Nephron progenitor cell (in vitro differentiated cells): ENCODE results near the gene KIAA1217.

Experiments
- DNase-seq: peaks from one replicate; pipeline ENCODE4 v3.0.0; 2021
- H3K27ac Mint-ChIP-seq: 2 replicates; pipeline ENCODE4 v1.8.0; 2021; ENCODE audit warnings: mild to moderate bottlenecking, moderate library complexity, mixed read lengths
- H3K27me3 Mint-ChIP-seq: 2 replicates; pipeline ENCODE4 v1.8.0; 2021; ENCODE audit warnings: mild to moderate bottlenecking, low read depth, mixed read lengths; ENCODE audit not compliant: poor library complexity
- H3K36me3 Mint-ChIP-seq: 2 replicates; pipeline ENCODE4 v1.8.0; 2021; ENCODE audit warnings: low read depth, mixed read lengths
- H3K4me1 Mint-ChIP-seq: 2 replicates; pipeline ENCODE4 v1.8.0; 2021; ENCODE audit warnings: mixed read lengths
- H3K4me3 Mint-ChIP-seq: 2 replicates; pipeline ENCODE4 v1.8.0; 2021; ENCODE audit warnings: mild to moderate bottlenecking, moderate library complexity, mixed read lengths
- H3K9me3 Mint-ChIP-seq: 2 replicates; pipeline ENCODE4 v1.8.0; 2021; ENCODE audit warnings: mild to moderate bottlenecking, moderate library complexity, mixed read lengths
- CTCF ChIP-seq: fragments of 200-600 bp; sonication (generic); IDR thresholded peaks from 2 replicates; pipeline ENCODE4 v1.5.0; 2021; ENCODE audit warnings: antibody characterized with exemption

Gene KIAA1217

DNA sequence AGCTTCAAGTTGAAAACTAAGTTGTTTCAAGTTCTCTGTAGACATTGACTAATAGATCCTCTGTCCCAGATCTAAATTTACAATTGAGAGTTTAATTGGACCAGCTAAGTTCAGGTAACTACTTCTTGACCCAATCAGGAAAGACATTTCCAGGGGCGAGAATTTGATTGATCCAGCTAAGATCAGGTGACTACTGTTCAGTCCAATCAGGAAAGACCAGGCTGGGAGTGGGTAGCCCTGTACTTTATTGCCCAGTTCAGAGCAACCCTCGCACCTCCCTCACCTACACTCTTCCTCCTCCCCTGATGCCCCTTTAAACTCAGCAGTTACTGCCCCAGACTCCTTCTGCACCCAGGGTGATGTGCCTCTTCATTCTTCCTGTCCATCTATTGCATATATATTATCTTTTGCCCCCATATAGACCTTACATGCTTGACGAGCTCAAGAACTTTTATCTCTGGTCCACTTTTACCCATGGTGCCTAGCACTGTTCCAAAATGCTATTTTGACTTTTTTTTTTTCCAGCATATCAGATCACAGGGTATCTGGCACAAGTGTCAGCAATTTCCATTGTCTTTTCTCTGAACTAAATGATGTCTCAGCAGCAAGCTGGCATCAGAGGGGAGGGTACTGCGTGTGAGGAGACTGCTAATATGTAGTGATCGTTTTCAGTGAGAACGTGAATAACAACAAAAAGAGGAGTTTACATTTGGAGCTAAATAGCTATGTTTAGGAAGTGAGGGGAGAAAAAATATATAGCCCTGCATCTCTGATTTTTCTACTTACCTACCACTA, 169.4 kb downstream of the KIAA1217 start:
- peaks cover 16% of the 10 kb centered on the region for H3K4me1 Mint-ChIP-seq
- no peak overlapping the region for H3K27ac Mint-ChIP-seq
- peaks cover under 1% of the 10 kb centered on the region for H3K9me3 Mint-ChIP-seq
- TF ChIP-seq CTCF: no peak
- H3K36me3 Mint-ChIP-seq: peaks cover 46% of the 10 kb centered on the region
- peaks cover 3% of the 10 kb centered on the region for H3K27me3 Mint-ChIP-seq
- no peak overlapping the region for H3K4me3 Mint-ChIP-seq
- DNase-seq: no peak

- Mint-ChIP-seq H3K4me1 (peaks cover 41% of the 10 kb centered on the region), H3K27ac (no peak overlapping the region), H3K9me3 (peaks cover 7% of the 10 kb centered on the region), H3K27me3 (peaks cover 3% of the 10 kb centered on the region), H3K4me3 (no peak overlapping the region), H3K36me3 (peaks cover 53% of the 10 kb centered on the region)
- DNase-seq: no peak
- TF ChIP-seq CTCF: no peak
These were observed 172.5 kb downstream of the KIAA1217 start for GRCh38 chr10:24381235-24382010.

DNA sequence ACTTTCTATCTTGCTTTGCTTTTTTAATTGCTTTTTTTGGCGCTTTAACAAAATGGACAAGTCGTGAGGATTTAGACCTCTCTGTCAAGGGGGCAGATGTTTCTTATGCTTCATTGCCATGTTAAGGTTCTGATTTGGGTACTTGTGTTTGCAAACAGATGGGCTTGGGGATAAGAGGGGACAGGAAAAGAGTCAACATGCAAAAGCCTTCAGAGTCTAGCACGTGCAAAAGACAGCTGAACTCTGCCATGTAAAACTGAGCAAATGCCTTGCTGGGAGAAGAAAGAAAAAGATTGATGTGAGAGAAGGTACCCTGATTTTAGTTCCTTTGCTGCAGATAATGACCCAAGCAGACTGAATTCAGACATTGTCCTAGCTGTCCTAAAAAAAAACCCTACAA, 173.1 kb downstream of the KIAA1217 start:
- Mint-ChIP-seq H3K4me1 (peaks cover 41% of the 10 kb centered on the region), H3K36me3 (peaks cover 53% of the 10 kb centered on the region), H3K4me3 (no peak overlapping the region), H3K9me3 (peaks cover 9% of the 10 kb centered on the region), H3K27me3 (peaks cover 3% of the 10 kb centered on the region), H3K27ac (peak overlapping the region; percentile 55)
- DNase-seq: no peak
- TF ChIP-seq CTCF: no peak

GRCh38 chr10:24382596-24382978, 173.6 kb downstream of the KIAA1217 start:
- Mint-ChIP-seq H3K4me3 (no peak overlapping the region), H3K27me3 (peaks cover 3% of the 10 kb centered on the region), H3K27ac (no peak overlapping the region), H3K9me3 (peaks cover 14% of the 10 kb centered on the region), H3K36me3 (peaks cover 57% of the 10 kb centered on the region), H3K4me1 (peaks cover 41% of the 10 kb centered on the region)
- no peak for DNase-seq
- no peak for TF ChIP-seq CTCF

GRCh38 chr10:24382979-24383663, 174.2 kb downstream of the KIAA1217 start:
- Mint-ChIP-seq H3K27ac (peak overlapping the region; percentile 29), H3K4me3 (no peak overlapping the region)

More at GRCh38 chr10:24382979-24383663, 174.2 kb downstream of the KIAA1217 start:
- Mint-ChIP-seq H3K36me3 (peaks cover 57% of the 10 kb centered on the region), H3K27me3 (peaks cover 3% of the 10 kb centered on the region), H3K9me3 (peaks cover 14% of the 10 kb centered on the region), H3K4me1 (peaks cover 41% of the 10 kb centered on the region)
- no peak for TF ChIP-seq CTCF
- DNase-seq: no peak
